HEK293 (cell line): ENCODE measurements around the gene CATSPERE.

Experiments used
- ZNF292 ChIP-seq: fragments of 450-650 bp; formaldehyde crosslinking; IDR thresholded peaks from 2 replicates; pipeline ENCODE4 v1.5.1; 2016; ENCODE audit warnings: low read depth, missing biosample characterization, missing genetic modification characterization, borderline replicate concordance
- ZNF423 ChIP-seq: fragments of 450-650 bp; formaldehyde crosslinking; IDR thresholded peaks from 2 replicates; pipeline ENCODE4 v1.5.1; 2016; ENCODE audit warnings: missing biosample characterization, missing genetic modification characterization
- TF ChIP-seq, protein P1 (sequence below): fragments of 450-650 bp; IDR thresholded peaks from 2 replicates; pipeline ENCODE4 v1.5.1; 2018; ENCODE audit warnings: missing biosample characterization, mild to moderate bottlenecking, missing genetic modification characterization
- TF ChIP-seq, protein P2 (sequence below): fragments of 450-650 bp; formaldehyde crosslinking; IDR thresholded peaks from 2 replicates; pipeline ENCODE4 v1.5.1; 2016; ENCODE audit warnings: missing biosample characterization, missing genetic modification characterization, low read depth
- TF ChIP-seq, protein P3 (sequence below): fragments of 450-650 bp; formaldehyde crosslinking; IDR thresholded peaks from 2 replicates; pipeline ENCODE4 v1.5.1; 2016; ENCODE audit warnings: missing biosample characterization, missing genetic modification characterization
- TF ChIP-seq, protein P4 (sequence below): fragments of 450-650 bp; formaldehyde crosslinking; IDR thresholded peaks from 2 replicates; pipeline ENCODE4 v1.5.1; 2017; ENCODE audit warnings: missing biosample characterization, missing genetic modification characterization

DNA sequence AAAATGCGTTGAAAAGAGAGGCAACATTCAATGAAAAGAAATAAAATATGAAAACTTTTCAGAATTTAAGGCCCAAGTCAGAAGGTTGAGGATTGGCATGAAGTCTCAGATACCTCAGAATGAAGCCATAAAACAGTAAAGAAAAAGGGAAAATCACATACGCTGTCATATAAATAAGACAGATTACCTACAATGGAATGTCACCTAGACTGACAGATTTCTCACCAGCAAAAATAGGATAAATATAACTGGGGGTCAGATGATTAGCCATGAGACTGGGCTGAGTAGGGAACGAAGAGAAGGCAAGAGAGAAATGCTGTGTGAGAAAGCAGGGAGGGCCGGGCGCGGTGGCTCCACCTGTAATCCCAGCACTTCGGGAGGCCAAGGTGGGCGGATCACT, 140.3 kb downstream of the CATSPERE start:
- no peak for TF ChIP-seq ZNF423
- TF ChIP-seq ZNF292, result no peak
- TF ChIP-seq, protein P1, sequence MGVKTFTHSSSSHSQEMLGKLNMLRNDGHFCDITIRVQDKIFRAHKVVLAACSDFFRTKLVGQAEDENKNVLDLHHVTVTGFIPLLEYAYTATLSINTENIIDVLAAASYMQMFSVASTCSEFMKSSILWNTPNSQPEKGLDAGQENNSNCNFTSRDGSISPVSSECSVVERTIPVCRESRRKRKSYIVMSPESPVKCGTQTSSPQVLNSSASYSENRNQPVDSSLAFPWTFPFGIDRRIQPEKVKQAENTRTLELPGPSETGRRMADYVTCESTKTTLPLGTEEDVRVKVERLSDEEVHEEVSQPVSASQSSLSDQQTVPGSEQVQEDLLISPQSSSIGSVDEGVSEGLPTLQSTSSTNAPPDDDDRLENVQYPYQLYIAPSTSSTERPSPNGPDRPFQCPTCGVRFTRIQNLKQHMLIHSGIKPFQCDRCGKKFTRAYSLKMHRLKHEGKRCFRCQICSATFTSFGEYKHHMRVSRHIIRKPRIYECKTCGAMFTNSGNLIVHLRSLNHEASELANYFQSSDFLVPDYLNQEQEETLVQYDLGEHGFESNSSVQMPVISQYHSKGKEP (tag by site-specific recombination), result no peak
- TF ChIP-seq, protein P2, sequence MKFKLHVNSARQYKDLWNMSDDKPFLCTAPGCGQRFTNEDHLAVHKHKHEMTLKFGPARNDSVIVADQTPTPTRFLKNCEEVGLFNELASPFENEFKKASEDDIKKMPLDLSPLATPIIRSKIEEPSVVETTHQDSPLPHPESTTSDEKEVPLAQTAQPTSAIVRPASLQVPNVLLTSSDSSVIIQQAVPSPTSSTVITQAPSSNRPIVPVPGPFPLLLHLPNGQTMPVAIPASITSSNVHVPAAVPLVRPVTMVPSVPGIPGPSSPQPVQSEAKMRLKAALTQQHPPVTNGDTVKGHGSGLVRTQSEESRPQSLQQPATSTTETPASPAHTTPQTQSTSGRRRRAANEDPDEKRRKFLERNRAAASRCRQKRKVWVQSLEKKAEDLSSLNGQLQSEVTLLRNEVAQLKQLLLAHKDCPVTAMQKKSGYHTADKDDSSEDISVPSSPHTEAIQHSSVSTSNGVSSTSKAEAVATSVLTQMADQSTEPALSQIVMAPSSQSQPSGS (tag by site-specific recombination), result no peak
- TF ChIP-seq, protein P3, sequence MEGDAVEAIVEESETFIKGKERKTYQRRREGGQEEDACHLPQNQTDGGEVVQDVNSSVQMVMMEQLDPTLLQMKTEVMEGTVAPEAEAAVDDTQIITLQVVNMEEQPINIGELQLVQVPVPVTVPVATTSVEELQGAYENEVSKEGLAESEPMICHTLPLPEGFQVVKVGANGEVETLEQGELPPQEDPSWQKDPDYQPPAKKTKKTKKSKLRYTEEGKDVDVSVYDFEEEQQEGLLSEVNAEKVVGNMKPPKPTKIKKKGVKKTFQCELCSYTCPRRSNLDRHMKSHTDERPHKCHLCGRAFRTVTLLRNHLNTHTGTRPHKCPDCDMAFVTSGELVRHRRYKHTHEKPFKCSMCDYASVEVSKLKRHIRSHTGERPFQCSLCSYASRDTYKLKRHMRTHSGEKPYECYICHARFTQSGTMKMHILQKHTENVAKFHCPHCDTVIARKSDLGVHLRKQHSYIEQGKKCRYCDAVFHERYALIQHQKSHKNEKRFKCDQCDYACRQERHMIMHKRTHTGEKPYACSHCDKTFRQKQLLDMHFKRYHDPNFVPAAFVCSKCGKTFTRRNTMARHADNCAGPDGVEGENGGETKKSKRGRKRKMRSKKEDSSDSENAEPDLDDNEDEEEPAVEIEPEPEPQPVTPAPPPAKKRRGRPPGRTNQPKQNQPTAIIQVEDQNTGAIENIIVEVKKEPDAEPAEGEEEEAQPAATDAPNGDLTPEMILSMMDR, result no peak
- TF ChIP-seq, protein P4, sequence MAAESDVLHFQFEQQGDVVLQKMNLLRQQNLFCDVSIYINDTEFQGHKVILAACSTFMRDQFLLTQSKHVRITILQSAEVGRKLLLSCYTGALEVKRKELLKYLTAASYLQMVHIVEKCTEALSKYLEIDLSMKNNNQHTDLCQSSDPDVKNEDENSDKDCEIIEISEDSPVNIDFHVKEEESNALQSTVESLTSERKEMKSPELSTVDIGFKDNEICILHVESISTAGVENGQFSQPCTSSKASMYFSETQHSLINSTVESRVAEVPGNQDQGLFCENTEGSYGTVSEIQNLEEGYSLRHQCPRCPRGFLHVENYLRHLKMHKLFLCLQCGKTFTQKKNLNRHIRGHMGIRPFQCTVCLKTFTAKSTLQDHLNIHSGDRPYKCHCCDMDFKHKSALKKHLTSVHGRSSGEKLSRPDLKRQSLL (tag by site-specific recombination), result no peak
